ENCODE data around the gene AHI1.

AHI1 gene

DNA sequence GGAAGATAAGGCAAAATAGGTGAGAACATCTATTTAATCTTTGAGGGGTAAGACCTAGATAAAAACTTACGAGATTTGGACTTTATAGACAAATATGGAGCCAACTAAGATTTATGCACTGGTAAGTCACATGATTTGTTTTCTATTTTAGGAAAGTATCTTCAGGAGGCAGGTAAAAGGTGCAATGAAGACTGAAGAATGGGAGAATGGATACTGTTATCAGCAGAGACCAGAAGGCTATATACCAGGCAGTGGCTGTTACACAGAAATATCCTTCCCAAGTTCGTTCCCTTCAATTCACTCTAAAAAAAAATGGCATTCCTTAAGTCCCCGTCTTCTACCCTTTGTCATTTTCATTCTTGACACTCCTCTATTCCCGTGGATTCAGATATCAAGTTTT is 192.7 kb downstream of the AHI1 start:
- FAIRE-seq: no peak
- no peak for DNase-seq (ENCODE audit: low spot score)

DNA sequence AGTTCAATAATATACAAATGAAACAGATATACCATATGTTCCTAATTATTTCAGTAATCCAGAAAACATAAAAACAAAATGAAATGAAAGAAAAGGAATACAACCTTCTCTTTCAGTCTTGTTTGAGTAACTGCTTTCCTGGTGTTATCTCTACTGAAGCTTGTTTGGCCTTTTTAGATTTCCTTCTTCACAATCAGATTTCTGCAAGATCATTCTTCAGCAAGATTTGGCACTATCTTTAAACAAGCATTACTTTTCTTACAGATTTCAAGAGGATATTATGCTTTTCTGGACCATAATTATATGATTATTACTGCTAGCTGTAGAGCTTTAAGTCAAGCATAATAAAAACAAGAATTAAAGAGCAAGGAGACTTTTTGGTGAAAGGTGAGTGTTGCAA is 196.2 kb downstream of the AHI1 start:
- FAIRE-seq (no peak), DNase-seq (ENCODE audit: low spot score) (no peak)

DNA sequence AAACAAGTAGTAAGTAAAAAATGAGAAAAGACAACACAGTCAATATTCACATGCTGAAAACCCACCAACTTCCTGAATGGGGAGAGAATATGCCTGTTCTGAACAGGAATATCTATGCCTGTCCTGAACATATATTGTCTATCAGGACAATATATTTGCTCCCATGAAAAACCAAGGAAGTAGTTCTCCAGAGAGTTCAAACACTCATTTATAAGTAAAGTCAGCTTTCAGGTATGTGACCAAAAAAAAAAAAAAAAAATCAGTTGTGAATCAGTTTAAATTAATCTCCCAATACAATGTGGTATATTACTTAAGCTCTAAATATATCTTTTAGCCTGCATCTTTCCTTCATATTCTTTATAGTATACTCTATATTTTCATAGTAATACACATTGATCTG is 197.0 kb downstream of the AHI1 start:
- no peak for FAIRE-seq

DNA sequence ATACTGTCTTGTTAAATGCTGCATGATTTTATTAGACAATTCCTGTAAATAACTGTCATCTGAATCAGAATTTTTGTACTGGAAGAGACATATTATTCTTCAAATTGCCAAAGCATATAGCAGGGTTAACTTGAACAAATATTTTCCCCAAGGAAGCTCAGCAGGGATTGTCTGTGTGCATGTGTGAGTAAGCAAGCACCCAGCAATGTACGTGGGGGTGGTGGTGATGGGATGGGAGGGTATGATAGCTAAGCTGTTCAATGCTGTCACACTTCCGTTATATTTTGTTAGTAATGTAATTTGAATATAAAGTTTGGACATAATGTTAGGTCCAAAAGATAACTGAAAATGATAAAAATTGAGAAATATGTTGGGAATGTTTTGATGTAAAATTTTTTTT is 198.3 kb downstream of the AHI1 start:
- FAIRE-seq (no peak), DNase-seq (ENCODE audit: low spot score) (no peak)

More for the DNA sequence above, 197.0 kb downstream of the AHI1 start:
- no peak for DNase-seq (ENCODE audit: low spot score)

DNA sequence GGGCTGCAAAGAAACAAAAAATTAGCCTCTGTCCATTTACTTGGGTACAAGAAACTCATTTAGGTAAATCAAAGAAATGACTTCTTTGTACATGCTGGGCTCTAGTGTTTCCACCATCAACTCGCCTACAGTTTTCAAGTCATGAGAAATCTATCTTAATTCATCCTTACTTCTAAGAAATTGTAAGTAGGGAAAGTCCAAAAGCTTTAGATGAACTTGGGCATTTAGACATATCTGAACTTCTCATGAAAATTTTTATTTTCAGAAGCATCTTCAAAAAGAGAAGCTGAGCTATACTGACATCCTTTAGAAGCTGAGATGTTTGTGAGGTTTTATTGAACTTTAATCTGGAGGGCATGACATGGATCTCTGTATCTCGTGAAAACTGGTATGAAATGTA is 199.1 kb downstream of the AHI1 start:
- FAIRE-seq: no peak

DNA sequence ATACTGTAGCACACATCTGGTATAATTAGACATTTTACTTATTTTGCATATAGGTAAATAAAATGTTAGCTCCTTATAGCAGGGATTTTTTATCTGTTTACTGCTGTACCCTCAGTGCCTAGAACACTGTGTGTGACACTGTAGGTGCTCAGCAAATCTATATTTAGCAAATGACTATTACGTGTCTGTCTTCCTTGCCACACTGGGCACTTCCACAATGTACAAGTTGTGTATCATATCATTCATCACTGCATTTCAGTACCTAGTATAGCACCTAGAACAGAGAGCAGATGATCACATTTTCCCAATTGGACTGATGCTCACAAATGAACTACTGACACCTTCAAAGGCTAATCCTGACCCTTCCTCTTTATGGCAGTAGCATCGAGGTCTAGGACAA is 200.8 kb downstream of the AHI1 start:
- DNase-seq (ENCODE audit: low spot score): no peak
- no peak for FAIRE-seq

More for the DNA sequence above, 199.1 kb downstream of the AHI1 start:
- no peak for DNase-seq (ENCODE audit: low spot score)

DNA sequence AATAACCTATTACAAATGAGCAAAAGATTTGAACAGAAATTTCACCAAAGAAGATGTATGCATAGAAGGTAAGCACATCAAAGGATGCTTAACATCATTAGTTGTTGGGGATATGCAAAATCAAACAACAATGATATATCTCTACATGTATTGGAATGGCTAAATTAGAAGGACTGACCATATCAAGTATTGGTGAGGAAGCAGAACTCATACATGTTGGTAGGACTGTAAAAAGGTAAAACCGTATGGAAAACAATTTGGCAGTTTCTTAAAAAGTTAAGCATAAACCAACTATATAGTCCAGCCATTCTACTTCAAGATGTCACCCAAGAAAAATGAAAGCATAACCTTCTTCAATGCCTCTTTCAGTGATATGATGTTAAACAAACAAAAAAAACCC is 202.5 kb downstream of the AHI1 start:
- FAIRE-seq: no peak

DNA sequence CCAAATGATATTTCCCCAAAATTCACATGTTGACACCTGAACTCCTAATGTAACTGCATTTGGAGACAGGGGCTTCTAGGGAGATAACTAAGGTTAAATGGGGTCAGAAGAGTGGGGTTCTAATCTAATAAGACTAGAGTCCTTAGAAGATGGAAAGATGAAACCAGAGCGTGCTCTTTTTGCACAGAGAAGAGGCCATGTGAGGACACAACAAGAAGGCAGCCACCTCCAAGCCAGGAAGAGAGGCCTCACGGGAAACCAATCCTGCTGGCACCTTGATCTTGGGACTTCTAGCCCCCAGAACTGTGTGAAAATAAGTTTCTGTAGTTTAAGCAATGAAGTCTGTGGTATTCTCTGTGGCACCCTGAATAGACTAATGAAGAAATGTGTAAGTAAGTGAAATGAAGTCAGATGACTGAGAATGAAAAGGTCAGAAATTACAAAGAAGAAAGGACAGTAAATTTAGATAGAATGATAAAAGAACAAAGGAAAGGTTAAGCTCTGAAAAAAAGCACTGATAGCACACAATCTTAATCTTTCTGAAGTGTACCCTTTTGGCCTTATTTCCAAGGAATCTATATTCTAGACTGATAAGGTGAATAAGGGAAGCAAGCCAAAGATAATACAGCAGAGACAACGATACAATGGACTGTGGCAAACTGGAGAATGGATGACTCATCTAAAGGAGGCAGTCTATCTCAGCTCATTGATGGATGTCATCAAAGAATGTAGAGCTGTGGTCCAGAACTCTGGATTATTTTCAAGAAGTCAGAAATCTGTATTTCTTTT is 206.1 kb downstream of the AHI1 start:
- no peak for FAIRE-seq
- DNase-seq (ENCODE audit: low spot score): peak; percentile 43

More for the DNA sequence above, 202.5 kb downstream of the AHI1 start:
- no peak for DNase-seq (ENCODE audit: low spot score)

DNA sequence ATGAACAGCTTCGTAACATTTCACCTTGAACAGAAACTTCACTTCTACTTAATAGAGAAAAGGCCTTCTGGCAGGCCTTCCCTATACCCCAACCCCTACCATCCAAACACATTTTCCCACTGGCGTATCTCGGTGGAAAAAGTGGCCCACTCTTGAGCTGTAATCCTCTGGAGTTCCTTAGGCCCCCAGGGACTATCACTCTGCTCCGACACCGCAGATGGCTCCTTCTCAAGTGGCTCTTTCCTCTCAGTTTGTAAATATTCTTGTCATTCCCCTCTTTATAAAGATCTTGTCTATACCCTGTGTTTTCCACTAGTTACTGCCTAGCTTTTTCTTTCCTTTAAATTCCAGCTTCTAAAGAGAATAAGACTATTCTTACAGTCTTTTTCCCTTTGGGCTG is 207.7 kb downstream of the AHI1 start:
- FAIRE-seq (no peak), DNase-seq (ENCODE audit: low spot score) (no peak)

DNA sequence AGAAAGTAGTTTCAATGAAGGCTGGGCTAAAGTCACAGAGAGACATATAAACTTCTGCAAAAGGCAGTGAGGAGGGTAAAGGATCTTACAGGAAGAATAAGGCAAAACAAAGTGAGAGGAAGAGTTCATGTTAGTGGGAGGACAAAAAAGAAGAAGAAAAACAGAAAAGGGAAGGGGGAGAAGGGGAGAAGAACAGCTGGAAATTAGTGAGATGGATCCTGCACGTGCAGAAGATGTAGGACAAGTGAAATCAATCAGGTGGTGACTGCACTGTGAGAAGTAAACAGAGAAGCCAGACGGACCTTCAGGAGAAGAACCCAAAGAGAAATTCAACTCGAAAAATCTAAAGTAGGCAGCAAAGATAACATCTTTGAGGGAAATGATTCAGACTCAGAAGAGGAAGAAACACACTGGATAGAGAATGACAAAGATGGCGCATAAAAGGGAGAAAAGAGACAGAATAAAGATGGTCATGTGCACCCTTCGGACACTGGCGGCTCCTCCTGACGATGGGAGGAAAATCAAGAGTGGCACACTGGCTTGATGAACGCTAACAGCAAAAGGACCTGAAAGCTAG is 210.5 kb downstream of the AHI1 start:
- FAIRE-seq (no peak), DNase-seq (ENCODE audit: low spot score) (no peak)

DNA sequence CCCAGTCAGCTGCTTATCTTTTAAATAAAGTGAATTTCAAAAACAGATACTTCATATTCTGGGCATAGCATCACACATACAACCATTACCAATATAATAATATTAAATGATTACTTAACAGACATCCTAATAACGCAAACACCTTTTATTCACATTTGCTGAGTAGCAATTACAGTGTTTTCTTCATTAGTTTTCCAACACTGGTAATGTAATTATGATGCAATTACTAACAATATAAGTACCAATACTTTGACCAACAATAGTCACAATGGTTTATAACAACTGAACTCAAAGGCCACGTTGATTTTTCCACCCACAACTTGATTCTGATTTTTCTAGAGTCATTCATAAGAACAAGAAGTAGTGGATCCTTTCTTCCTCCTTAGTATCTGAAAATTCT is 212.4 kb downstream of the AHI1 start:
- FAIRE-seq: no peak
- DNase-seq (ENCODE audit: low spot score): no peak

DNA sequence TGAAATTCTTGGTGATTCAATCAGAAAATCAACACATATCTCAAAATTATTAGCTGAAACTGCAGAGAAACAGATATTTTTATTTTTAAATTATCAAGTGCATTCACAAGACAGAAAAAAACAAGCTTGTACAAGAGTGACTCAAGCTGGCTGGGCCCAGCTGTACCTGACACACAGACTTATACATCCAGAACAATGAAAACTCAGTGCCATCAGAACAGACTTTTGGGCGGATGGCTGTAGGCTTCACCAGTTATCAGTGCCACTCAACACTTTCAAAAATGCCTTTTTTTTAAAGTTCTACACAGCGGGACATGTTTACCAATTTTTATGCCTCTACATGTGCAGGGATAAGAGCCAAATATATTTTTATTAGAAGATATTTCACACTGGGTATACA is 213.6 kb downstream of the AHI1 start:
- DNase-seq (ENCODE audit: low spot score): no peak
- FAIRE-seq: no peak

DNA sequence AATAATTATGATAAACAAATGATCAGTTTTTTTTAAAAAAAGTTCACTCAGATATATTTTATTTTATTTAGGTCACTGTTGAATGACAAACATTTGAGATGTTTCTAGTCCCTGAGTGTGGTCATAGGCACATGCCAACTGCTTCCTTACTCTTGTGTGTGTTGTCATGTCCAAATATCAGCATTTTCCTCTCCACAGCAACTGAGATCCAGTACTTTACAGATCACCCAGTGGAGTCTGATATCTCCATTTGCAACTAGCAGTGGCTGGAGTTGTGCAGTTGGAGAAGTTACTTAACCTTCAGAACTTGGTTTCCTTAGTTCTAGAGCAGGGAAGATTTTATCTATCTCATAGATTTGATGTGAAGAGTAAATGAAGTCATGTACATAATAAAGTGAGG is 215.1 kb downstream of the AHI1 start:
- FAIRE-seq (no peak), DNase-seq (ENCODE audit: low spot score) (no peak)

DNA sequence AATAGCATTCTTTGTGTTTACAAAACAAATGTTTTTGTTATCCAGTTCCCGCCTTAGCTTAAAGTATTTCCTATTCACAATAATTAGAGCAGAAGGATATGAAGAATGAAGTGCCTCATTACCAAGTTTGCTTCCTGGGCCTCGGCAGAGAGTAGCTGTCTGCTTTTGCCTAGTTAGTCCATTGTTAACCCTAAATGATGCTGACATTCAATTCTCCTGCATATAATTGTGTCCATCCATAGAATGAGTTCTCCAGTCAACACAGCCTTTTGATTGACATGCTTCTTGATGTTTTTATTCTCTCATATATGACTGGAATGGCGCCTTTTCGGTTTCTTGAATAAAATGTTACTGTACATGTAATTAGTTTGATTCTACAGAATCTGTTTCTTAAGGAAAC is 215.6 kb downstream of the AHI1 start:
- no peak for DNase-seq (ENCODE audit: low spot score)
- FAIRE-seq: no peak

DNA sequence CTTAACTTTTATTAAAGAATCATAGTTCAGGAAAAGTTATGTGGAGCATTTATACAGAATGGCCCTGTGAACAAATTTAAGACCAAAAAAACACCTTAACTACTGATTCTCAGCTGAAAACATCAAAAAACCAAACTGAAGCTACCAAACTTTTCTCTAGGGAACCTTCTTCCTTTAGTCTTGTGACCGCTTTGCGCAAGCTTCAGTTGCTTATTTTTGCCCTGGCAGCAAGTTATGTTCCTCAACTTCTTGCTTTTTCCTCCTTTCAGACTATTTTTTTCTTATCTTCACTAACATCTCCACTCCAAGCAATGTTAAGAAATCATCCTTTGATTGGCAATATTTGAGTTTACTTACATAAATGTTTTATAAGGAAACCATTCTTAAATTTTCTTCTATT is 216.3 kb downstream of the AHI1 start:
- no peak for FAIRE-seq
- DNase-seq (ENCODE audit: low spot score): no peak

DNA sequence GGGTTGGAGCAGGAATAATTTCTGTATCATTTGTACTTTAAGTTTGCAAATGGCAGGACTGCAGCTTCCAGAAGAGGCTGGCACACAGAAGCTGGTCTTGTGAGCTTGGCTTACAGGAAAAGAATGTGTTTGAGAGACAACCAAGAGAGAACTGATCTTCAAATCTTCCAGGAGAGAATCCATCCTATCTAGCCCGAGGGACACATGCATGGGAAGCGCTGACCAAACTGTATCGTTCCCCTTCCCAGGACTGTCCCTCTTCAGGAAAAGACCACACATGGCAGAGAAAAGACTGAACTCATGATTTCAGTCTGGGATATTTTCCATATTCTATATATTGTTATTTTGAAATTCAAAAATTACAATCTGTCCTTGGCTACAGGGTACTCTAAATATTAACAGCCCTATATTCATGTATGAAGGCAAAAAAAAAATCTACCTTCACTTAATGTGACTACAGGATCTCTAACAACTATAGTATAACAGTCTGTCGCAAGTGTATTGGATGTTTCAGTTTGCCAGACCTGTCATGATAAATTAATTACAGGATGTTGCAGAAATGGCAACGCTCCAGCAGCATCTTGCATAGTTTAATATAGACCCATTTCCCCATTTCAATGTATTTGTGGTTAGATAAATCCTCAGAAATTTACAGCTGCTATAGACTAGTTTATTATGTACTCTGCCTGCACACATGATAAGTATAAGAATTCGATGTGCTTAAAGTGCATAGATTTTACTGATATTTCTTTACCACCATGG is 217.0 kb downstream of the AHI1 start:
- DNase-seq (ENCODE audit: low spot score) (no peak), FAIRE-seq (no peak)

DNA sequence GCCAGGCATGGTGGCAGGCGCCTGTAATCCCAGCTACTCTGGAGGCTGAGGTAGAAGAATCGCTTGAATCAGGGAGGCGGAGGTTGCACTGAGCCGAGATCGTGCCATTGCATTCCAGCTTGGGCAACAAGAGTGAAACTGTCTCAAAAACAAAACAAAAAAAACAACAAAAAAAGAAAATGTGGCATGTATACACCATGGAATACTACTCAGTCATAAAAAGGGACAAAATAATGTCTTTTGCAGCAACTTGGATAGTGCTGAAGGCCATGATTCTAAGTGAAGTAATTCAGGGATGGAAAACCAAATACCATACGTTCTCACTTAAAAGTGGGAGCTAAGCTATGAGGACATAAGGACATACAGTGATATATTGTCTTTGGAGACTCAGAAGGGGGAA is 220.1 kb downstream of the AHI1 start:
- FAIRE-seq (no peak), DNase-seq (ENCODE audit: low spot score) (no peak)

DNA sequence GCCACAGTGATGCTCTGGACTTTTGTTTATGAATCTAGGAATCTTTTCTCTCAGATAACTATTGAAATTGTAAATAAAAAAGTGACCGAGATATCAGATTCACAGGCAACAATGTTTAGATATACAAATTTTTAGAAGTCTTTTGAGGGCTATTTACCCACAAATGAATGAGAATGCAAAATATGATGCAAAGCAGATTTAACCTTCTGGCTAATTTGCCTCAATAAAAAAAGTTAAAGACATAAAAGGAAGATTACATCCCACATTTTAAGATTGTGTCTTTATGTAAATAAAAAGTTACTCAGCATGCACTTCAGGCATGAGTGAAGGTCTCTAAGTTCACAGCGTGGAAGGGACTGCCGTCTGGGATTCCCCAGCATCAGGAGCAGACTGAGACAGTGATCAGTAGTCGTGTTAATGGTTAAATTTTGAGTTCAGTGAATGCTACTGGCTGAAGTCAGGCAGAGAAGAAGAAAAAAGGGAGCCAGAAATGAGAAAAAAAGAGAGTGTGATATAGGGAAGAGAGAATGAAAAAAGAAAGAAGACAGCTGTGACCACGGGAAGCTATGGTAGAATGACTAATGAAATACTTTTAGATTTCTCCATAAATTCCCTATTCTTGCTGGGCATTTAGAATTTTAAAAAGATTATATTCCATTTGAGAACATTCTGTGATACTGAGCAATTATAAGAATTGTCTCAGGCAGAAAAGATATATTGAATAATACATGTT is 222.8 kb downstream of the AHI1 start:
- DNase-seq (ENCODE audit: low spot score) (no peak), FAIRE-seq (no peak)

DNA sequence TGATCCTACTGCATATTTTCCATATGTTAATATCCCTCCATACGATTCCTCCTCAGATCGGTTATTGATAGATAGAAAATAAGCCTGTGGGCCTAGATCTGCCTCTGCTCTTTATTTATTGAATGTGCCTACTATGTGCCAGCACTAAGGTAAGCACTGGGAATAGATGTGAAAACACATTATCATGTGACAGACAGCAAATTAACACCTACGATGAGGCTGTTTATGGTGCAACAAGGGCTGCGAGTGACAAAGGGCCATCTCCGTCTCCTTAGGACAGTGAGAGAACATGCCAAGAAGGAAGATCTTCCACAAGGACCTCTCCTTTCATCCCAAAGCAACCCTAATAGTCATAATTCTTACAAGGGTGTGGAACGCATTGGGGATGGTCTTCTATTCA is 225.9 kb downstream of the AHI1 start:
- DNase-seq (ENCODE audit: low spot score): no peak
- no peak for FAIRE-seq

DNA sequence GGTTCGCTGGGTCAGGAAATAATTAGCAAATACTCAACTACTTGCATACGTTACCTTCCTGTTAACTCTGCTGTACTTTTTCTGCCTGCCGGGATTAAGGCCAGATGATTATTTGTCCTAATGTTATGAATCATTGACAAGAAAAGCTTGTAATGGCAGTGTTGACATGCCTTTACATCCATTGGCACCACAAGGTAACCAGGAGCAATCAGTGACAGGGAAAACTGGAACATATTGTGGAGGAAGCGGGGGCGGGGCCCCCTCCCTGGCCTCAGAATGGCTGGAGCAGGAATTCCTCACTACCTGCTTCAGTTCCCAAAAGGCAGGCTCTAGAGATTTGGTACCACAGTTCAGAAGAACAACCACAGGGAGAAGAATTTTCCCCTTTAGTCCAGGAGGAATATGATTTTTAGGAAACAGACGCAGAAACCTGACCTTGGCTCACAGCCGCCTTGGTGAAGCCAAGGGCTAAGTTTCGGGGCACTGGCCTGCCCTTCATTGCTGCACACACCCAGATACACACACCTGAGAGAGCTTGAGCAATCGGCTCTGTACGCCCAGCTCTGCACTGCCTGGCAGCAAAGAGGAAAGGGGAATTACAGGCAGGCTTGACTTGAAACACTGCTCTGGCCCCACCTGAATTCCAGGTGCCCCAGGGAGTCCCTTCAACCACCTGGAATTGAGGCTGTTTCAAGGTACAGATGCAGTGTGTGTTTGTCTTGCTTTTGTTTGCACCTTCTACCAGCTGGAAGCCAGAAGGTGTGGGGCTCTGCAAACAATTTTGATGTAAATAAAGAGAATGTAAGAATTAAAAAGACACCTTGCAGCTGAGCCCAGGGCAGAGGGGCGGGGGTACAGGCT is 226.6 kb downstream of the AHI1 start:
- FAIRE-seq: no peak
- DNase-seq (ENCODE audit: low spot score): no peak

DNA sequence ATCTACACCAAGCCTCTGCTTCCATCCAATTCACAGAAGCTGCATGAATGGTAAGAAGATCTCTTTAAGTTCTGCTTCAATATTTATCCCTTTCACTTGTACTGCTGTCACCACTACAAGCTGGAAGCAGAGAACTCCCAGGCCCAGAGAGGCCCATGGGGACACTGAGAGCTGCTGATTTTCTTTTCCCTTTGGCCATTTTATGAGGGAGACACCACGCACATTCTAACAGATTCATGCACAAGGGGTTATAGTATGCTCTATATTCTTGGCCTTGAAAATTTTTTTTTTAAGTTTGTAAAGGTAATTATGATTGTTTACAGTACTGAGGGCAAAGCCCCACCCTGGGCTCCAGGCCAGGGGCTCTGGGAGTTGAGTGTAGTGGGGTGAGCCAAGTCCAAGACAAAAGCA is 228.1 kb downstream of the AHI1 start:
- DNase-seq (ENCODE audit: low spot score) (no peak), FAIRE-seq (no peak)

Data from urothelium cell line (cell line).